ENCODE data around the gene NR1D2. TPM values are rescaled to one million over a fixed set of nuclear protein-coding genes. Genes with fewer than 3 reads are reported as not detected.

NR1D2 gene
- polyA plus RNA-seq, 3 donors: 4.1 to 5.4 (median 5.3) TPM

DNA sequence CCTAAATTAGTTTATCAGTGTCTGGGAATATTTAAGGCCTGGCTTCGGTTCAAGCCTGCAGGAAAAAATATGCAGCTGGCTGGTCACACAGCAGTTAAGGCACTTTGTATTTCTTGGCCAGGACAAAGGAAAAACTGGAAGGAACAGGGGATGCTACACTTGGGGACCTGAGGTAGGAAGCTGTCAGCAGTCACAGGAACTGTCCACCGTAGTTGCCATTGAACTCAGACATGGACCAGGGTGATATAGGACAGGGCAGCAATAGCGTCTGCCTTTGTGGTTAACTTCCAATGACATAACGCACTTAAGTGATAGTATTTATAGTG is 49.1 kb downstream of the NR1D2 start:
- Mint-ChIP-seq H3K4me3 (no peak overlapping the region), H3K27me3 (ENCODE audit: low read depth in 3 of 3) (peaks cover 0 to 3% (median 2%) of the 10 kb centered on the region in 3 donors), H3K4me1 (peaks cover 18% of the 10 kb centered on the region), H3K27ac (no peak overlapping the region), H3K9me3 (no peaks in the 10 kb centered on the region), H3K36me3 (no peaks in the 10 kb centered on the region)
- no peak overlapping the region for H3K27ac ChIP-seq (ENCODE audit: low read depth in 1 of 2, low read length in 2 of 2)
- no peak for DNase-seq
- H3K9me3 ChIP-seq (replicated peaks in 1 of 2; ENCODE audit: control insufficient read depth in 1 of 2, insufficient read depth in 1 of 2, low read length in 2 of 2): no peaks in the 10 kb centered on the region
- 63% methylated on average over 2 of the region's 4 CpGs for WGBS (ENCODE audit: insufficient coverage)
- no peak overlapping the region for H3K4me3 ChIP-seq (replicated peaks in 1 of 3; ENCODE audit: low read depth in 2 of 3, low read length in 3 of 3)
- H2AFZ ChIP-seq (ENCODE audit: insufficient read depth, low read depth, low read length, poor library complexity, severe bottlenecking): no peak overlapping the region
- H3K4me2 ChIP-seq (replicated peaks; ENCODE audit: extremely low read depth, low read length, poor library complexity, severe bottlenecking): no peak overlapping the region
- intact Hi-C loops (cut with micrococcal nuclease): no loop called here
- no peaks in the 10 kb centered on the region for H3K36me3 ChIP-seq (replicated peaks in 1 of 2; ENCODE audit: control insufficient read depth in 1 of 2, insufficient read depth in 2 of 2, low read length in 2 of 2)
- no peaks in the 10 kb centered on the region for H3K27me3 ChIP-seq (ENCODE audit: control insufficient read depth in 2 of 2, insufficient read depth in 2 of 2, low read length in 2 of 2)
- no peak overlapping the region for H3K9ac ChIP-seq (ENCODE audit: insufficient read depth, low read length, poor library complexity, severe bottlenecking)
- TF ChIP-seq, protein P1, sequence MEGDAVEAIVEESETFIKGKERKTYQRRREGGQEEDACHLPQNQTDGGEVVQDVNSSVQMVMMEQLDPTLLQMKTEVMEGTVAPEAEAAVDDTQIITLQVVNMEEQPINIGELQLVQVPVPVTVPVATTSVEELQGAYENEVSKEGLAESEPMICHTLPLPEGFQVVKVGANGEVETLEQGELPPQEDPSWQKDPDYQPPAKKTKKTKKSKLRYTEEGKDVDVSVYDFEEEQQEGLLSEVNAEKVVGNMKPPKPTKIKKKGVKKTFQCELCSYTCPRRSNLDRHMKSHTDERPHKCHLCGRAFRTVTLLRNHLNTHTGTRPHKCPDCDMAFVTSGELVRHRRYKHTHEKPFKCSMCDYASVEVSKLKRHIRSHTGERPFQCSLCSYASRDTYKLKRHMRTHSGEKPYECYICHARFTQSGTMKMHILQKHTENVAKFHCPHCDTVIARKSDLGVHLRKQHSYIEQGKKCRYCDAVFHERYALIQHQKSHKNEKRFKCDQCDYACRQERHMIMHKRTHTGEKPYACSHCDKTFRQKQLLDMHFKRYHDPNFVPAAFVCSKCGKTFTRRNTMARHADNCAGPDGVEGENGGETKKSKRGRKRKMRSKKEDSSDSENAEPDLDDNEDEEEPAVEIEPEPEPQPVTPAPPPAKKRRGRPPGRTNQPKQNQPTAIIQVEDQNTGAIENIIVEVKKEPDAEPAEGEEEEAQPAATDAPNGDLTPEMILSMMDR (IDR thresholded peaks at IDR 0.05): no peak
- no peaks in the 10 kb centered on the region for H3K4me1 ChIP-seq (ENCODE audit: control insufficient read depth in 1 of 2, insufficient read depth in 2 of 2, low read length in 2 of 2)
- H3K79me2 ChIP-seq (ENCODE audit: insufficient read depth, low read length): no peaks in the 10 kb centered on the region
- no peaks in the 10 kb centered on the region for H4K20me1 ChIP-seq (ENCODE audit: insufficient read depth, low read length)

DNA sequence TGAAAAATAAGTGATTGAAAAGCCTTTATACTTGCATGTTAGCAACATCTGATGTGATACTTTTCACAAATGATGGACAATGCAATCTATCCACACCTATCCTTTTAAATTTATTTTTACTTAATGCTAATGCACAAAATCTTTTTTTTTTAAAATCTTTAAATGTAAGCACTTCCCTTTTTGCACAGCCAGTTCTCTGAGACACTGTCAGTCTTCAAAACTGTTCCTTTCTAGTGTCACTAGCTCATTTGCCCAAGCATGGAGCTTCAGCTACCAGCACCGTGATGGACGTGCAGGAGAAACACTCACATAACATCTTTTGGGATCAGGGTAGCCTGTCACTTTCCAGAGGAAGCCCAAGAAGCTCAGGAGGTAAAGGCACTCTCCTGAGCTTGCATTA is 50.1 kb downstream of the NR1D2 start:
- DNase-seq: no peak
- TF ChIP-seq, protein P1 (IDR thresholded peaks at IDR 0.05): no peak

More for the DNA sequence above, 50.1 kb downstream of the NR1D2 start:
- Mint-ChIP-seq H3K4me1 (peaks cover 19% of the 10 kb centered on the region), H3K27me3 (ENCODE audit: low read depth in 3 of 3) (peaks cover 0 to 3% (median 2%) of the 10 kb centered on the region in 3 donors), H3K9me3 (no peaks in the 10 kb centered on the region), H3K36me3 (no peaks in the 10 kb centered on the region), H3K4me3 (no peak overlapping the region), H3K27ac (no peak overlapping the region)
- no peaks in the 10 kb centered on the region for H3K9me3 ChIP-seq (replicated peaks in 1 of 2; ENCODE audit: control insufficient read depth in 1 of 2, insufficient read depth in 1 of 2, low read length in 2 of 2)
- no peak overlapping the region for H3K4me3 ChIP-seq (replicated peaks in 1 of 3; ENCODE audit: low read depth in 2 of 3, low read length in 3 of 3)
- no peaks in the 10 kb centered on the region for H3K36me3 ChIP-seq (replicated peaks in 1 of 2; ENCODE audit: control insufficient read depth in 1 of 2, insufficient read depth in 2 of 2, low read length in 2 of 2)
- no peak overlapping the region for H3K27ac ChIP-seq (ENCODE audit: low read depth in 1 of 2, low read length in 2 of 2)
- no peaks in the 10 kb centered on the region for H3K27me3 ChIP-seq (ENCODE audit: control insufficient read depth in 2 of 2, insufficient read depth in 2 of 2, low read length in 2 of 2)
- no peaks in the 10 kb centered on the region for H4K20me1 ChIP-seq (ENCODE audit: insufficient read depth, low read length)
- 25% methylated on average over 2 of the region's 2 CpGs for WGBS (ENCODE audit: insufficient coverage)
- intact Hi-C loops (cut with micrococcal nuclease): loop anchor here (5.0 kb wide), 1 partner anchor 242 kb away; no protein-coding TSS in a partner anchor
- no peak overlapping the region for H2AFZ ChIP-seq (ENCODE audit: insufficient read depth, low read depth, low read length, poor library complexity, severe bottlenecking)
- no peaks in the 10 kb centered on the region for H3K4me1 ChIP-seq (ENCODE audit: control insufficient read depth in 1 of 2, insufficient read depth in 2 of 2, low read length in 2 of 2)
- H3K9ac ChIP-seq (ENCODE audit: insufficient read depth, low read length, poor library complexity, severe bottlenecking): no peak overlapping the region
- H3K79me2 ChIP-seq (ENCODE audit: insufficient read depth, low read length): no peaks in the 10 kb centered on the region
- no peak overlapping the region for H3K4me2 ChIP-seq (replicated peaks; ENCODE audit: extremely low read depth, low read length, poor library complexity, severe bottlenecking)
